Measurements from ENCODE around the gene PAGE2B.

DNA sequence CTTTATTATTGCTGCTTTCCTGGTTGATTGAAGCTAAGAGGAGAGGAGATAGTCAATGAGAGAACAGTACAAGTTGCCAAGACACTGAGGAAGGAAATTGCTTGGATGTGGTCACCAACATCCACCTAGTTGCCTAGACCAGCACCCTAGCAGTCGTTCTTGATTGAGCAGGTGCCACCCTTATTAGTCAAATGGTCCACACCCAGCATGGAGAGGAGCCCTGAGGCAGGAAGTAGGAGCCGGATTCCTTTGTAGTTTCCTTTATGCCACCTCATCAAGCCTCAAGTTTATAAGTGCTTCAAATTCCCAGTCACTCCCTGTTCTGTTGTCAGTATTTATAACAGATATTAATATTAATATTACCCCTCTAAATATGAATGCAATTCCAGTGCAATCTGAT is 33.1 kb downstream of the PAGE2B start:
- TF ChIP-seq POLR2AphosphoS5 (IDR thresholded peaks at IDR 0.05) = no peak
- TF ChIP-seq, protein P1, sequence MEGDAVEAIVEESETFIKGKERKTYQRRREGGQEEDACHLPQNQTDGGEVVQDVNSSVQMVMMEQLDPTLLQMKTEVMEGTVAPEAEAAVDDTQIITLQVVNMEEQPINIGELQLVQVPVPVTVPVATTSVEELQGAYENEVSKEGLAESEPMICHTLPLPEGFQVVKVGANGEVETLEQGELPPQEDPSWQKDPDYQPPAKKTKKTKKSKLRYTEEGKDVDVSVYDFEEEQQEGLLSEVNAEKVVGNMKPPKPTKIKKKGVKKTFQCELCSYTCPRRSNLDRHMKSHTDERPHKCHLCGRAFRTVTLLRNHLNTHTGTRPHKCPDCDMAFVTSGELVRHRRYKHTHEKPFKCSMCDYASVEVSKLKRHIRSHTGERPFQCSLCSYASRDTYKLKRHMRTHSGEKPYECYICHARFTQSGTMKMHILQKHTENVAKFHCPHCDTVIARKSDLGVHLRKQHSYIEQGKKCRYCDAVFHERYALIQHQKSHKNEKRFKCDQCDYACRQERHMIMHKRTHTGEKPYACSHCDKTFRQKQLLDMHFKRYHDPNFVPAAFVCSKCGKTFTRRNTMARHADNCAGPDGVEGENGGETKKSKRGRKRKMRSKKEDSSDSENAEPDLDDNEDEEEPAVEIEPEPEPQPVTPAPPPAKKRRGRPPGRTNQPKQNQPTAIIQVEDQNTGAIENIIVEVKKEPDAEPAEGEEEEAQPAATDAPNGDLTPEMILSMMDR (IDR thresholded peaks at IDR 0.05 in 8 of 11, conservative IDR thresholded peaks at IDR 0.05 in 3 of 11) = no peak
